ENCODE results near the gene RYR2. TPM values are rescaled to one million over a fixed set of nuclear protein-coding genes. Genes with fewer than 3 reads are reported as not detected.

RYR2 gene
- total RNA-seq, 1 donor from 2014 or later, result 0.19 TPM

DNA sequence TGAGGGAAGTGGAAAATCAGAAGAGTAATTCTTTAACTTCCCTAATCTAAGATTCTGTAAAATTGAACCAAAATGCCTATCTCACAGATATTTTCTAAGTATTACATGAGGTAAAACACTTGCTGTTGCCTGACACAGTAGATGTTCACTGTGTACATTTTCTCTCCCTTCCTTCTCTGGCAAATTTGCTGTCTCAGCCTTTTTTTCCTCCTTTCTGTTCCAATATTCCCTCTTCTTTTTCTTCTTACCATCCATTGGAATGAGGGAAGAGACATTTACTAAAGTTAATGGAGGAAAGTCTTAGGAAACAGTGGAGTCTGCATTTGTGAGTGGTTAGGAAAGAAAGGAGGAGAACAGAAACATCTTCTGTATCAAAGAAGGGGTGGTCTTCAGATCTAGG is 608.8 kb downstream of the RYR2 start:
- Mint-ChIP-seq H3K4me1 (ENCODE audit: low read depth) (no peaks in the 10 kb centered on the region), H3K36me3 (ENCODE audit: insufficient read depth) (no peaks in the 10 kb centered on the region), H3K4me3 (ENCODE audit: low read depth) (no peak overlapping the region), H3K27ac (no peak overlapping the region), H3K27me3 (no peaks in the 10 kb centered on the region), H3K9me3 (ENCODE audit: low read depth) (no peaks in the 10 kb centered on the region)
- TF ChIP-seq, protein P1, sequence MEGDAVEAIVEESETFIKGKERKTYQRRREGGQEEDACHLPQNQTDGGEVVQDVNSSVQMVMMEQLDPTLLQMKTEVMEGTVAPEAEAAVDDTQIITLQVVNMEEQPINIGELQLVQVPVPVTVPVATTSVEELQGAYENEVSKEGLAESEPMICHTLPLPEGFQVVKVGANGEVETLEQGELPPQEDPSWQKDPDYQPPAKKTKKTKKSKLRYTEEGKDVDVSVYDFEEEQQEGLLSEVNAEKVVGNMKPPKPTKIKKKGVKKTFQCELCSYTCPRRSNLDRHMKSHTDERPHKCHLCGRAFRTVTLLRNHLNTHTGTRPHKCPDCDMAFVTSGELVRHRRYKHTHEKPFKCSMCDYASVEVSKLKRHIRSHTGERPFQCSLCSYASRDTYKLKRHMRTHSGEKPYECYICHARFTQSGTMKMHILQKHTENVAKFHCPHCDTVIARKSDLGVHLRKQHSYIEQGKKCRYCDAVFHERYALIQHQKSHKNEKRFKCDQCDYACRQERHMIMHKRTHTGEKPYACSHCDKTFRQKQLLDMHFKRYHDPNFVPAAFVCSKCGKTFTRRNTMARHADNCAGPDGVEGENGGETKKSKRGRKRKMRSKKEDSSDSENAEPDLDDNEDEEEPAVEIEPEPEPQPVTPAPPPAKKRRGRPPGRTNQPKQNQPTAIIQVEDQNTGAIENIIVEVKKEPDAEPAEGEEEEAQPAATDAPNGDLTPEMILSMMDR (IDR thresholded peaks at IDR 0.05; ENCODE audit: unreplicated experiment), result no peak
- no peak for DNase-seq (ENCODE audit: low spot score, unreplicated experiment)

DNA sequence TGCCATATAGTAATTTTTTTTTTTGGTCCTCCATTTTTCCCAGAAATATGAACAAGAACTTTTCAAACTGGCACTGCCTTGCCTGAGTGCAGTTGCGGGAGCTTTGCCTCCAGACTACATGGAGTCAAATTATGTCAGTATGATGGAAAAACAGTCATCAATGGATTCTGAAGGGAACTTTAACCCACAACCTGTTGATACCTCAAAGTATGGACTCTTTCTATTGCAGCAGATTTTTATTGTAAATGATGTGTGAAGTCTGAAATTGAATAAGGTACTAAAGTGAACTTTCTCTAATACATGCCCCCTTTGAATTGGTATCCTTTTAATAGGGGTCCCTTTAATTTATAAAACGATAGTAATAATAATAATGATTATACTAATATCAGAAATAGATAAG is 613.8 kb downstream of the RYR2 start:
- H3K4me3 Mint-ChIP-seq (ENCODE audit: low read depth), result no peak overlapping the region
- no peaks in the 10 kb centered on the region for H3K9me3 Mint-ChIP-seq (ENCODE audit: low read depth)
- TF ChIP-seq, protein P1 (IDR thresholded peaks at IDR 0.05; ENCODE audit: unreplicated experiment), result no peak
- H3K36me3 Mint-ChIP-seq (ENCODE audit: insufficient read depth), result no peaks in the 10 kb centered on the region
- DNase-seq (ENCODE audit: low spot score, unreplicated experiment), result no peak
- no peaks in the 10 kb centered on the region for H3K27me3 Mint-ChIP-seq
- no peak overlapping the region for H3K27ac Mint-ChIP-seq
- H3K4me1 Mint-ChIP-seq (ENCODE audit: low read depth), result no peaks in the 10 kb centered on the region

DNA sequence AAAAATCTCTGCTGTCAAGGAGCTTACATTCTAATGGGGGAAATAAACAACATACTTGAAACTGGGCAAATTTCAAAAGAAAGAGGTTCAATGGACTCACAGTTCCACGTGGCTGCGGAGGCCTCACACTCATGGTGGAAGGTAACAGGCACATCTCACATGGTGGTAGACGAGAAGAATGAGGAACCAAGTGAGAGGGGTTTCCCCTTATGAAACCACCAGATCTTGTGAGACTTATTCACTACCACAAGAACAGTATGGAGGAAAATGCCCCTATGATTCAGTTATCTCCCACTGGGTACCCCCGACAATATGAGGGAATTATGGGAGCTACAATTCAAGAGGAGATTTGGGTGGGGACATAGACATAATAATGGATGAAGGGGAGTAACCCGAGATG is 622.4 kb downstream of the RYR2 start:
- Mint-ChIP-seq H3K4me3 (ENCODE audit: low read depth) (no peak overlapping the region), H3K27me3 (no peaks in the 10 kb centered on the region), H3K27ac (no peak overlapping the region), H3K36me3 (ENCODE audit: insufficient read depth) (no peaks in the 10 kb centered on the region), H3K4me1 (ENCODE audit: low read depth) (peaks cover 12% of the 10 kb centered on the region), H3K9me3 (ENCODE audit: low read depth) (no peaks in the 10 kb centered on the region)
- DNase-seq (ENCODE audit: low spot score, unreplicated experiment), result no peak
- TF ChIP-seq, protein P1 (IDR thresholded peaks at IDR 0.05; ENCODE audit: unreplicated experiment), result no peak

DNA sequence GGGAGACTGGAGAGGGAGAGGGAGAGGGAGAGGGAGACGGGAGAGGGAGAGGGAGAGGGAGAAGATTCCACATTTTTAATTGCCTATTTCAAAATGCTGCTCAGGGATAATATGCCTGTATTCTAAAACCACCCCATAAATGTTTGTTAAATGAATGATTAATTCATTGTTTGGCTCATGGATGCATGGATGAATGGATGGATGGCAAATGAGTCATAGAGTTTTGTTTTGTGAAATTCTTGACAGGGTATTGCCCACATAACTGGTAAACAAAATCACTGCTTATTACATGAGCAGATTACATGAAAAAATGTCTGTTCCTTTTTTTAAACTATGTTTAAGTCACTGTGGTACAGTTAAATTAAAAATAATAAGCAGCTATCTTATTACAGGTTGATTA is 628.3 kb downstream of the RYR2 start:
- no peak overlapping the region for H3K27ac Mint-ChIP-seq

DNA sequence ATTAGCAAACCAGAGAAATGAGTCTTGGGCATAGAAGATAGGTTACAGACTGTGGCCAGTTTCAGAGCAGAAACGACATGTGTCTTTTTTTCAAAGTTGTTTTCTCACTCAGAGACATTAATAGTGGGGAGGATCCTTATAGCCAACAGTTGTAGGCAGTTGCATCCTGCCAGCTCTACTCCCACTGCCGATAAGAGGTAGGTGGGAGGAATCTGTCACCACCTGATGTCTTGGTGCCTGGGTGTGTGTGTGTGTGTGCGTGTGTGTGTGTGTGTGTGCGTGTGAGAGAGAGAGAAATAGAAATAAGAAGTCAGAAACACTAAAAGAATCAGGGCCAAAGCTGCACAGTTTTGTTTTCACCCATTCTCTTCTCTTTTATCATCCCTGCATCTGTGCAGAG is 629.3 kb downstream of the RYR2 start:
- Mint-ChIP-seq H3K27ac (no peak overlapping the region), H3K27me3 (no peaks in the 10 kb centered on the region), H3K9me3 (ENCODE audit: low read depth) (no peaks in the 10 kb centered on the region), H3K4me3 (ENCODE audit: low read depth) (no peak overlapping the region), H3K4me1 (ENCODE audit: low read depth) (peaks cover 9% of the 10 kb centered on the region), H3K36me3 (ENCODE audit: insufficient read depth) (no peaks in the 10 kb centered on the region)
- DNase-seq (ENCODE audit: low spot score, unreplicated experiment), result no peak
- TF ChIP-seq, protein P1 (IDR thresholded peaks at IDR 0.05; ENCODE audit: unreplicated experiment), result no peak

More for the DNA sequence above, 628.3 kb downstream of the RYR2 start:
- Mint-ChIP-seq H3K36me3 (ENCODE audit: insufficient read depth) (no peaks in the 10 kb centered on the region), H3K9me3 (ENCODE audit: low read depth) (no peaks in the 10 kb centered on the region), H3K4me1 (ENCODE audit: low read depth) (peaks cover 12% of the 10 kb centered on the region), H3K4me3 (ENCODE audit: low read depth) (no peak overlapping the region), H3K27me3 (no peaks in the 10 kb centered on the region)
- TF ChIP-seq, protein P1 (IDR thresholded peaks at IDR 0.05; ENCODE audit: unreplicated experiment), result no peak
- DNase-seq (ENCODE audit: low spot score, unreplicated experiment), result no peak

Data from progenitor cell of endocrine pancreas (in vitro differentiated cells).